Vagina (tissue), 2 donors: ENCODE measurements around the gene PDE11A. TPM values are rescaled to one million over a fixed set of nuclear protein-coding genes. Genes with fewer than 3 reads are reported as not detected.

Source experiments
- DNase-seq, 2 donors: peaks; one replicate each; pipeline ENCODE4 v3.0.0-alpha.2; 2017; ENCODE audit errors: extremely low spot score in 2 of 2
- H3K27ac ChIP-seq: fragments of 200-600 bp; sonication (generic); one replicate; pipeline ENCODE4 v1.5.1; 2019
- H3K27me3 ChIP-seq: fragments of 200-600 bp; sonication (generic); one replicate; pipeline ENCODE4 v1.5.1; 2019
- H3K36me3 ChIP-seq, 2 donors: fragments of 200-600 bp; sonication (generic); one replicate each; pipeline ENCODE4 v1.5.1; 2017 to 2019
- H3K4me1 ChIP-seq: fragments of 200-600 bp; sonication (generic); one replicate; pipeline ENCODE4 v1.5.1; 2019
- H3K4me3 ChIP-seq, 2 donors: fragments of 200-600 bp; sonication (generic); 1 replicate in 1 of 2; 2 replicates in 1 of 2; pipeline ENCODE4 v1.5.1; 2016 to 2019
- H3K9me3 ChIP-seq: fragments of 200-600 bp; sonication (generic); one replicate; pipeline ENCODE4 v1.5.1; 2019
- CTCF ChIP-seq, 3 experiments: fragments of 450-650 bp in 2 of 3; fragments of 200-600 bp in 1 of 3; sonication (generic) in 1 of 3; IDR thresholded peaks; one replicate each; pipeline ENCODE4 v1.5.1; 2017 to 2019; ENCODE audit warnings: antibody characterized with exemption in 3 of 3, mild to moderate bottlenecking in 2 of 3, moderate library complexity in 2 of 3
- POLR2A ChIP-seq, 2 donors: fragments of 450-650 bp; IDR thresholded peaks; one replicate each; pipeline ENCODE4 v1.6.1; 2017; ENCODE audit warnings: antibody characterized with exemption in 2 of 2, mild to moderate bottlenecking in 2 of 2, moderate library complexity in 2 of 2
- POLR2AphosphoS5 ChIP-seq, 2 donors: sonication (generic); formaldehyde crosslinking; IDR thresholded peaks; one replicate each; pipeline ENCODE4 v1.9.0; 2017; ENCODE audit warnings: antibody characterized with exemption in 2 of 2, mild to moderate bottlenecking in 2 of 2, low read depth in 1 of 2; ENCODE audit not compliant: insufficient read depth in 1 of 2
- intact Hi-C: fragments of 100-400 bp; cut with DNase I; formaldehyde crosslinking; loops from one replicate; pipeline ENCODE4 v1.15.1; 2023
- total RNA-seq: library from RNA; depleted of rRNA; stranded (reverse); fragments of >200 nt; gene quantifications from one replicate; pipeline ENCODE4 v1.2.3, GENCODE V29; 2016

Gene PDE11A
- total RNA-seq, 1 donor from 2014 or later, result 0.25 TPM

DNA sequence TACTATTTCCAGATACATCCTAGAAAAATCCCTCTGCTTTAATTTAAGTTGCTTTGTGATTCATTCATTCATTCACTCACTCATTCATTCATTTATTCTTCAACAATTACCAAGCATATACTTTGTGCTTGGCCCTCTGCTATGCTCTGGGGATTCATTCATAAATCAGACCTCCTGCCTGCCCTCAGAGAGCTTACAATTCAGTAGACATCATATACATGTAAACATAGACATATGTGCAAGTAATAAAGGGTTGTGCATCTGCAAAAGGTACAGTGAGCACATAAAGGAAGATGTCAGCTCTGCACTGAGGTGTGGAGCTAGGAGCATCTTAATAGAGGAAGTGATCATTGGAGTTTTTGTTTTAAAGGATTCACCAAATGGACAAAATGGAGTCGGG, 490.6 kb downstream of the PDE11A start:
- Histone ChIP-seq H3K36me3 (no peaks in the 10 kb centered on the region), H3K27me3 (no peaks in the 10 kb centered on the region), H3K4me1 (no peaks in the 10 kb centered on the region), H3K9me3 (no peaks in the 10 kb centered on the region), H3K27ac (no peak overlapping the region), H3K4me3 (no peak overlapping the region)
- TF ChIP-seq CTCF (IDR thresholded peaks at IDR 0.05) (no peak), POLR2A (IDR thresholded peaks at IDR 0.05) (no peak), POLR2AphosphoS5 (IDR thresholded peaks at IDR 0.05; ENCODE audit: insufficient read depth in 1 of 2, low read depth in 1 of 2) (no peak)
- no peak for DNase-seq
- intact Hi-C loops, result no loop called here

- H3K36me3 ChIP-seq, result no peaks in the 10 kb centered on the region
- no peaks in the 10 kb centered on the region for H3K27me3 ChIP-seq
- no peak for TF ChIP-seq CTCF (IDR thresholded peaks at IDR 0.05)
- TF ChIP-seq POLR2A (IDR thresholded peaks at IDR 0.05), result no peak
- H3K9me3 ChIP-seq, result no peaks in the 10 kb centered on the region
- H3K27ac ChIP-seq, result no peak overlapping the region
- no peak for DNase-seq
- H3K4me1 ChIP-seq, result no peaks in the 10 kb centered on the region
- intact Hi-C loops, result no loop called here
- no peak overlapping the region for H3K4me3 ChIP-seq
Observed at GRCh38 chr2:177579486-177580036, 493.0 kb downstream of the PDE11A start.

- no peak for DNase-seq
- no peak overlapping the region for H3K27ac ChIP-seq
- no peaks in the 10 kb centered on the region for H3K36me3 ChIP-seq
- H3K4me3 ChIP-seq, result no peak overlapping the region
- TF ChIP-seq POLR2A (IDR thresholded peaks at IDR 0.05) (no peak), POLR2AphosphoS5 (IDR thresholded peaks at IDR 0.05; ENCODE audit: insufficient read depth in 1 of 2, low read depth in 1 of 2) (no peak), CTCF (IDR thresholded peaks at IDR 0.05) (no peak)
- no peaks in the 10 kb centered on the region for H3K4me1 ChIP-seq
- no peaks in the 10 kb centered on the region for H3K27me3 ChIP-seq
- intact Hi-C loops, result no loop called here
- no peaks in the 10 kb centered on the region for H3K9me3 ChIP-seq
Observed at GRCh38 chr2:177578454-177578853, 494.1 kb downstream of the PDE11A start.

DNA sequence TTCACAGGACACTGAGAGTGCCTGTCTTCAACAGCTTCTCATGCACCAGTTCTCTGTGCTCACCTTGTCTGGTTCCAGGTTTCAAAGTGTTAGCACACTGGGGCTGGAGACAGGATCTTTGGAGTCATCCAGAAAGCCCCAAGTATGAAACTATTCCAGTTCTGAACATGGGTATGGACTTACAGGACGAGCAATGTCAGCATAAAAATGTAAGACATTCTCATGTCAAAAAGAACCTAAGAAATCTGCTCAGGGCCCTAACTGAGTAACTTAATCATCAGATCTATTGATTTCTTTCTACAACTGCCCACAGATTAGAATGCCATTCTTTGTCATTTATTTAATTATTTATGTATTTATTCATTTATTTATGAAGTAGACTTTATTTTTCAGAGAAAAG, 495.5 kb downstream of the PDE11A start:
- no peak for DNase-seq
- H3K27ac ChIP-seq, result no peak overlapping the region
- H3K4me3 ChIP-seq, result no peak overlapping the region
- H3K9me3 ChIP-seq, result no peaks in the 10 kb centered on the region
- intact Hi-C loops, result no loop called here
- TF ChIP-seq POLR2A (IDR thresholded peaks at IDR 0.05) (no peak), CTCF (IDR thresholded peaks at IDR 0.05) (no peak), POLR2AphosphoS5 (IDR thresholded peaks at IDR 0.05; ENCODE audit: insufficient read depth in 1 of 2, low read depth in 1 of 2) (no peak)
- H3K4me1 ChIP-seq, result no peaks in the 10 kb centered on the region
- H3K27me3 ChIP-seq, result no peaks in the 10 kb centered on the region
- H3K36me3 ChIP-seq, result no peaks in the 10 kb centered on the region

DNA sequence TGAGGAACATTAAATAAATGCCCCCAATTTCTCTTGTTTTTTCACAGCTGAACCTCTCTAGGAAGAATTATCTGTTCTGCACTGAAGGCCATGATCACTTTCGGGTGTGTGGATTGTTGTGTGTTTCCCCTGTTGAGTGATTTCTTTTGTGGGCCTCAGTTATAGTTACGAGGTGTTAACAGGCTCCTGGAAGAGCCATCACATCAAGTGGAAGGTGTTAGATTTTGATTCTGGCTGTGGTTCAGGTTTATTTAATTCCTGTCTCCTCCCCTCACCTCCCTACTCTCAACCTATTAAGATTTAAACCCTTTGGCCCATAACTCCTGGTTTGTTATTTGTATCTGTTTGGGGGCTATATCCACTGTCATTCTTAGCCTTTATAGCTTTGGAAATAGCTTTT, 497.2 kb downstream of the PDE11A start:
- DNase-seq, result no peak
- intact Hi-C loops, result no loop called here

More for the DNA sequence above, 497.2 kb downstream of the PDE11A start:
- TF ChIP-seq POLR2A (IDR thresholded peaks at IDR 0.05), result no peak
- no peak for TF ChIP-seq POLR2AphosphoS5 (IDR thresholded peaks at IDR 0.05; ENCODE audit: insufficient read depth in 1 of 2, low read depth in 1 of 2)
- TF ChIP-seq CTCF (IDR thresholded peaks at IDR 0.05), result no peak
- H3K4me3 ChIP-seq, result no peak overlapping the region
- no peaks in the 10 kb centered on the region for H3K4me1 ChIP-seq
- H3K36me3 ChIP-seq, result no peaks in the 10 kb centered on the region
- no peaks in the 10 kb centered on the region for H3K9me3 ChIP-seq
- H3K27ac ChIP-seq, result no peak overlapping the region
- H3K27me3 ChIP-seq, result no peaks in the 10 kb centered on the region
